ENCODE results near the gene CPO.

- TF ChIP-seq CTCF (IDR thresholded peaks at IDR 0.05) (peak; percentile 22 to 52 (median 36)), POLR2A (IDR thresholded peaks at IDR 0.05) (no peak), EP300 (IDR thresholded peaks at IDR 0.05) (no peak)
These were observed 42.5 kb downstream of the CPO start for GRCh38 chr2:206981739-206982340.
